Lower lobe of right lung (tissue), 2 donors: ENCODE results near the gene ING3. TPM values are rescaled to one million over a fixed set of nuclear protein-coding genes. Genes with fewer than 3 reads are reported as not detected.
"Not testable (repeated sequence)": the region's sequence is repeated elsewhere in the genome, so short reads cannot be mapped to it uniquely, and the experiment has no call there.

Experiments used
- ATAC-seq, 2 donors: fragments of 200-7000 bp; cut with Tn5 transposase; one replicate each; pipeline ENCODE4 v1.9.1; 2020 to 2022; ENCODE audit warnings: mild to moderate bottlenecking in 2 of 2, moderate library complexity in 2 of 2
- DNase-seq: peaks from one replicate; pipeline ENCODE4 v3.0.0-alpha.2; 2020
- H3K27ac ChIP-seq: fragments of 200-600 bp; one replicate; pipeline ENCODE4 v1.8.0; 2022
- H3K27me3 ChIP-seq: fragments of 200-600 bp; one replicate; pipeline ENCODE4 v1.8.0; 2022; ENCODE audit warnings: low read depth
- H3K36me3 ChIP-seq: fragments of 200-600 bp; one replicate; pipeline ENCODE4 v1.8.0; 2022; ENCODE audit warnings: mild to moderate bottlenecking
- H3K4me1 ChIP-seq: fragments of 200-600 bp; one replicate; pipeline ENCODE4 v1.8.0; 2022
- H3K4me3 ChIP-seq: fragments of 200-600 bp; one replicate; pipeline ENCODE4 v1.8.0; 2022; ENCODE audit warnings: mild to moderate bottlenecking
- H3K9me3 ChIP-seq: fragments of 200-600 bp; one replicate; pipeline ENCODE4 v1.8.0; 2022
- intact Hi-C: fragments of 100-400 bp; cut with DNase I; formaldehyde crosslinking; loops from one replicate; pipeline ENCODE4 v1.11.0; 2022
- total RNA-seq: library from RNA; stranded (reverse); fragmentation: NEBNext Ultra II Directional; extraction: Animal tissue kit (Norgen Biotek cat#: 25700); gene quantifications from one replicate; pipeline ENCODE4 v1.2.1, GENCODE V29; 2021
- TF ChIP-seq, protein P1 (sequence below): fragments of 200-600 bp; IDR thresholded peaks from one replicate; pipeline ENCODE4 v1.8.0; 2022; ENCODE audit warnings: antibody characterized with exemption, mild to moderate bottlenecking
- donor health status: DM: no; HTN: yes; CAD: no; lungs with severe emphysema.

Gene ING3
- total RNA-seq, 1 donor from 2014 or later, result 21.5 TPM

DNA sequence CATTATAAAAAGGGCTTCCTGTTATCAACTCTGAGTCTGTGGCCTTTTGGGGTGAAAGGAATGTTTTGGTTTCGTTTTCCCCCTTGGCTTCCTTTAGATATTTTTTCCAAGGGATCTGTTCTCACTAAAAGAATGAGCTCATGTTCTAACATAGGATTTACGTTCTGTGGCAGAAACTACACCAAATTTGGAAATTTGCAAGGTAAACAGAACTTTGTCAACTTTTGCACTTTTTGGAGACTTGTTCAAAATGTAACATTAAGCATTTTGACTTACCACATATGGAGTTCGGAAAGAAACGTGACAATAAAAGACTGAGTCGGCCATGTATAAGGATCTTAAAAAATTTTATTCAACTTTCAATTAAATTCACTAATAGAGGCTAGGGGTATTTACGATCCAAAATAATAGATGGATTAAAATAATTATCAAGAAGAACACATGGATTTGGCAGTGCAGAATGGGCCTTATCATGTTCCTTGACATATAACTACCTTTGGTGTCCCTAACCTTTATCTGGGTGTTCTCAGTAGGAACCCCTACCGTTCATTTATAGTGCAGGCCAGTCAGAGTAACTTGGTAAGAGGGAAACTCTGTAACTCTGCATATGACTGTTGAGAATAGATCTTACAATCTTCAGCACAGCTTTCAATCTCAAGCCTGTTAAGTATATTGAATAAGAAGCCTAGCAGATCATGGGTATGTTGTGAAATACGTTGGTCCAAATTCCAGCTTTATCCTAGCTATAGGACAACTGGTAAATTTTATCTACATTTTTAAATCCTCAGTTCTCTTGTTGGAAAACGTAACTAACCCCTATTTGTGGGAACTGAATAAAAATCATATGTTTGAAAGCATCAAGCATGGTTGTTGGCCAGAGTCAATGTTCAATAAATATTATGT is 49.8 kb downstream of the ING3 start:
- Histone ChIP-seq H3K27me3 (no peaks in the 10 kb centered on the region), H3K4me1 (peaks cover 34% of the 10 kb centered on the region), H3K9me3 (no peaks in the 10 kb centered on the region), H3K27ac (peak overlapping the region; percentile 21), H3K36me3 (no peaks in the 10 kb centered on the region), H3K4me3 (no peak overlapping the region)
- ATAC-seq, result peak in 1 of 2 donors; percentile 33
- intact Hi-C loops, result no loop called here
- DNase-seq, result no peak
- TF ChIP-seq, protein P1, sequence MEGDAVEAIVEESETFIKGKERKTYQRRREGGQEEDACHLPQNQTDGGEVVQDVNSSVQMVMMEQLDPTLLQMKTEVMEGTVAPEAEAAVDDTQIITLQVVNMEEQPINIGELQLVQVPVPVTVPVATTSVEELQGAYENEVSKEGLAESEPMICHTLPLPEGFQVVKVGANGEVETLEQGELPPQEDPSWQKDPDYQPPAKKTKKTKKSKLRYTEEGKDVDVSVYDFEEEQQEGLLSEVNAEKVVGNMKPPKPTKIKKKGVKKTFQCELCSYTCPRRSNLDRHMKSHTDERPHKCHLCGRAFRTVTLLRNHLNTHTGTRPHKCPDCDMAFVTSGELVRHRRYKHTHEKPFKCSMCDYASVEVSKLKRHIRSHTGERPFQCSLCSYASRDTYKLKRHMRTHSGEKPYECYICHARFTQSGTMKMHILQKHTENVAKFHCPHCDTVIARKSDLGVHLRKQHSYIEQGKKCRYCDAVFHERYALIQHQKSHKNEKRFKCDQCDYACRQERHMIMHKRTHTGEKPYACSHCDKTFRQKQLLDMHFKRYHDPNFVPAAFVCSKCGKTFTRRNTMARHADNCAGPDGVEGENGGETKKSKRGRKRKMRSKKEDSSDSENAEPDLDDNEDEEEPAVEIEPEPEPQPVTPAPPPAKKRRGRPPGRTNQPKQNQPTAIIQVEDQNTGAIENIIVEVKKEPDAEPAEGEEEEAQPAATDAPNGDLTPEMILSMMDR, result no peak

DNA sequence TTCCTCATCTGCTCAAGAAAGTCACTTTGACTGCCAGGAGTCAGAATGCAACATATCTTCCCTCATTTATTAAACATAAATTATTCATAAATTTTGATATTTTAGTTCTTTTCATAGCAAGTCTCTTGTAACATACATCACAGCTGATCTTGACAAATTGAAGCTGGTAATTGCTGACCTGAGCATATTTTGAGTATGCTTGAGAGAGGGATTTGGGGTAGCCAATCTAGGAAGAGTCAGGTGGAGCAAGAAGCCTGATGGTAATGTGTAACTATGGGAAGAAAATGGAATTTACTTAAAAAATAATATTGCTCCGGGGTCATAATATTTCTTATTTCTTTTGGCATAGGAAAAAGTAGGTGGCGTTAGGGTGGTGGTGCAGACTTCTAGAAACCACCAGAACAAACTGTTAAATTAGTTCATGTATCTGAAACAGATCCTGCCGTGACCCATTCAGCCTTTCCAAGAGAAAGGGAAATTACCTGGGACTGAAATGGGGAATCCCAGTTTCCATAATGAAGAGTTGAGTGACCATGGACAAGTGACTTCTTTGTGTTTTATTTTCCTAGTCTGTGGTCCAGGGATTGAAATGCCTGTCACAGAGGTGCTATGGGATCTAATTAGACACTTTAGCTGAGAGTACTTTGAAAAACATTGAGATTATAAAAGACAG is 50.8 kb downstream of the ING3 start:
- TF ChIP-seq, protein P1, result no peak
- H3K9me3 ChIP-seq, result no peaks in the 10 kb centered on the region
- H3K27me3 ChIP-seq, result no peaks in the 10 kb centered on the region
- intact Hi-C loops, result no loop called here
- peaks cover 26% of the 10 kb centered on the region for H3K4me1 ChIP-seq
- no peak overlapping the region for H3K4me3 ChIP-seq
- no peaks in the 10 kb centered on the region for H3K36me3 ChIP-seq
- DNase-seq, result no peak
- no peak overlapping the region for H3K27ac ChIP-seq
- no peak for ATAC-seq

DNA sequence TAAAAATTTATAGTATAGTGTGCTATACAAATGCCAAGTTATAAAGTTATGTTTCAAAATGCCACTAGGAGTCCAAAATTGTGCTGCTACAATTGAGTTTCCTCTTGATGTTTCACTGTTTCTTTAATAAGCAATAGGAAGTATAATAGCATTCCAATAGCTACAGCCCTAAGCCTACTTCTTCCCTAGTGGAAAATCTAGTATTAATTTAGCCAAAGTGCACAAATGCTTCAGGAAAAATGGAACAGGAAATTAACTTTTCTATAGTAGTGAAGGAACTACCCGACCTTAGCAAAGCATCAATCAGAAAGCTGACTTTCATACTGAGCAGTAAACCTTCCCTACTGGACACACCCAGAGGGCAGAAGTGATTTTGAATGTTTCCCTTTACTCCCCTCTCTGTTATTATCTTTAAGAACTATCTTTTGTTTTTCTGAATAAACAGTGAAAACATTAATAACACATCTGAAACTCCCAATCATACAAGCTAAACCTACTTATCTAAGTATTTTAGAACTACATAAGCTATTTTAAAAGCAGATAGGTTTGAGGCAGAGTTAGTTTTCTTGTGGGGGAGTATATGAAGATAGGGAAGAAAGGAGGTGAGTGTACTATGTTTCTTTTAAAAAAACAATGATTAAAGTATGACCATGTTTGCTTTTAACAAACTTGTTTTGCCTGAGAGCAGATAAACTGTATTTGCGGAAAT is 51.6 kb downstream of the ING3 start:
- ATAC-seq (no peak), DNase-seq (no peak)
- Histone ChIP-seq H3K4me1 (peaks cover 19% of the 10 kb centered on the region), H3K4me3 (no peak overlapping the region), H3K27me3 (no peaks in the 10 kb centered on the region), H3K9me3 (no peaks in the 10 kb centered on the region), H3K36me3 (no peaks in the 10 kb centered on the region), H3K27ac (no peak overlapping the region)
- TF ChIP-seq, protein P1, result no peak
- intact Hi-C loops, result no loop called here

DNA sequence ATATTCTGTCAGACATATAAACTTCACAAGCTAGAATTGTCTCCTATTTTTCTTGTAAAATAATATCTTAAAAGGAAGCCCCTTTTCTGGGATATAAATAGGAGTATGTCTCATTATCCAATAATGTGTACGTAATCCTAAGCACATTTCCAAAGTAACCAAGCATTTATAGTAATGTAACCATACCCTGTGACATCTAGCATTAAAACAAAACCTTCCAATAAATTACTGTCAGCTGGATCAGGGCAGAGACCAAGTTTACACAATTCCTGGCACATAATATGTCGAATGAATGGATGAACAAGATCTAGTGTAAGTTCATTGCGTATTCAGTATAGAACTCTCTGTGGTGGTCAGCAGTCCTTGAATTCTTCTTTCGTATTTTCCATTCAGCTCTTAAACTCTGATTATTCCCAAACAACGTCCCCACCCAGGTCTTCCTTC is 52.2 kb downstream of the ING3 start:
- H3K27ac ChIP-seq, result no peak overlapping the region
- no peaks in the 10 kb centered on the region for H3K27me3 ChIP-seq
- no peak for DNase-seq
- intact Hi-C loops, result no loop called here
- TF ChIP-seq, protein P1, result no peak
- peaks cover 15% of the 10 kb centered on the region for H3K4me1 ChIP-seq
- no peaks in the 10 kb centered on the region for H3K9me3 ChIP-seq
- H3K36me3 ChIP-seq, result no peaks in the 10 kb centered on the region
- H3K4me3 ChIP-seq, result no peak overlapping the region
- ATAC-seq, result no peak

DNA sequence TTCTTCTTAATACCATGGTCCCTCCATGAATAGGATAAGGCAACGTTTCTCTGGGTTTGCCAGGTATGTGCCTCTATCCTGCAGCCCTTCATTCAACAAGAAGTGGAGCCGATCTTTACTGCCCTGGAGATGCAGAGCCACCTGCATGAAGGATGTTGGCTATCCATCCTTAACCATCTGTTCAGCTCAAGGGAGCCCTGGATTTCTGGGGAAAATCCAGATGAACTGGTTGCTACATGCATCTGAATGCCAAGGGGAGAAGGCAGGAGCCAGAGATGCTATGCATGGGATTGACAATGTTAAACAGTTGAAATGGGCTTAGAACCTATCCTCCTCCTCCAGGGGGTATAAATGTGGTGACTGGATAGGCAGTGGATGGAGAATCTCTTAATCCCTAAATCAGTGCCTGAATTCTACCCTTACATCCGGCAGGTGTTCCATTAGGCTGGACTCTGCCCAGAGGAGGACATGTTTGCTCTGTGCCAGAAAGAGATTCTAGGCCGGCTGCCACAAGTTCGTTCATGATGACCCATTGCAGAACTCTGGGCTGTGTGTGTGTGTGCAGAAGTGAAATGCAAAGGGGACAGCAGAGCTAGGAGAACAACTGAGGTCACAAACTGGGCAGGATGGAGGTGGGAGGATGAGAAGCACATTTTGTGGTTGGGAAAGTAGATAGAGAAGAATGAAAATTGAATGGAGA is 53.6 kb downstream of the ING3 start:
- Histone ChIP-seq H3K27me3 (no peaks in the 10 kb centered on the region), H3K9me3 (no peaks in the 10 kb centered on the region), H3K4me1 (peaks cover 5% of the 10 kb centered on the region), H3K36me3 (no peaks in the 10 kb centered on the region), H3K4me3 (no peak overlapping the region), H3K27ac (no peak overlapping the region)
- TF ChIP-seq, protein P1, result no peak
- DNase-seq (no peak), ATAC-seq (peak in 1 of 2 donors; percentile 21)
- intact Hi-C loops, result no loop called here

DNA sequence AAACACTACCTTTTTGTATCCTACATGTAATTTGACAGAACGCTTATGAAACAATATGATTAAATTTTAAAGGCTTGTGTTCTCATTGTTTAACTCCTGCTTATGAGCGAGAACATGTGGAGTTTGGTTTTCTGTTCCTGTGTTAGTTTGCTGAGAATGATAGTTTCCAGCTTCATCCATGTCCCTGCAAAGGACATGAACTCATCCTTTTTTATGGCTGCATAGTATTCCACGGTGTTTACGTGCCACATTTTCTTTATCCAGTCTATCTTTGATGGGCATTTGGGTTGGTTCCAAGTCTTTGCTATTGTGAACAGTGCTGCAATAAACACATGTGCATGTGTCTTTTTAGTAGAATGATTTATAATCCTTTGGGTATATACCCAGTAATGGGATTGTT is 54.5 kb downstream of the ING3 start:
- H3K27ac ChIP-seq, H3K36me3 ChIP-seq, ATAC-seq, intact Hi-C loops, H3K4me3 ChIP-seq, H3K27me3 ChIP-seq, DNase-seq, H3K4me1 ChIP-seq, H3K9me3 ChIP-seq: not testable (repeated sequence)
